ENCODE data around the gene ARFGEF2.
A peak's percentile ranks its signal among the peaks of the same experiment; 100 is the strongest.
"Not testable (repeated sequence)": the region's sequence is repeated elsewhere in the genome, so short reads cannot be mapped to it uniquely, and the experiment has no call there.

The ARFGEF2 gene

GRCh38 chr20:48921168-48921882 lies at the start of gene ARFGEF2:
Gene ARFGEF2 (plus strand): TSS chr20:48921711. CDS start chr20:48921890, 179 bp downstream.
- DNase-seq (ENCODE audit: low spot score) = peak; percentile 97

DNA sequence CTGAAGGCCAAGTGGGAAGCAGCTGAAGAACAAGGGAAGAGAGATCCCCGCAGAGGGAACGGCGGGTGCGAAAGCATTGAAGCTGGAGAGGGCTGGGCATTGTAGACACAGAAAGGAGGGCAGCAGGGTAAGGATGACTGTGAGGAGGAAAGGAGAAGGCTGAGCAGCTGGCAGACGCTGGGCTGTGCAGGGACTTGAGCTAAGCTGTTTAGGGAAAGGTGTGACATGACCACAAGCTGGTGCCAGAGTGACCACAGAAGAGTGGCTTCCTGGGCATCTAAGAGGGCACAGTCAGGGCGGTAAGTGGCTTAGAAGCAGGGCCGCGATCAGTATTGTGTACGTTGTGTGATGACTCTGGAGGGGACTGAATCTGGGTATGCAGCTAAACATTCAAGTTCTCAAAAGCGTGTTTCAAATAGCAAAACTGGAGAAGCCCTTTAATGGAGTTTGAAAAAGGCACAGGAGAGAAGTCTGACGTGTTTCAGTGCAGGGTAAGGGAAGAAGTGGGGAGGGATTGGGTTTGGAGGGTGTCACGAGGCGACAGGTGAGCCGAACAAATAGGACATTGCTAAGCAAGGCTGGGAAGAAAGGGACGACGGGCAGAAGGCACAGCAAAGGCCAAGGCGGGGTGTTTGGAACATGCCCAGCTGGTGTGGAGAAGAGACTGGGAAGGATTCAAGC lies 46.1 kb upstream of the ARFGEF2 start:
- DNase-seq (ENCODE audit: low spot score) = no peak

GRCh38 chr20:48875914-48876240 lies 45.6 kb upstream of the ARFGEF2 start:
- peak; percentile 66 for DNase-seq (ENCODE audit: low spot score)

DNA sequence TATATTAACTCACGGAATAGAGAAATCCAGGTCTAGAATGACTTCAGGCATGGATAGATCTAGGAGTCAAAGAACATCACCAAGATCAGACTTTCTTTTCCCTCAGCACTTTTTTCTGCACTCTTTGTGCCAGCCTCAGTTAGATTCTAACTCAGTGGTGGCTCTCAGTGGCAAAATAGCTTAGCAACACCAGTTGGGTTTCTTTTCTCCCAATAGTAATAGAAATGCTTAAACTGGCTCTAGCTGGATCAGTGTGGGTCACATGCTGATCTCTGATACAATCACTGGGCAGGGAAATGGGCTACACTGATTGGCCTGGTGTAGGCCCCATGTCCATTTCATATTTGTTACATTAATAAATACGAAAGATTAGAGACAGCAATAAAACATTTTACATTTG lies 44.2 kb upstream of the ARFGEF2 start:
- peak; percentile 56 for DNase-seq (ENCODE audit: low spot score)

GRCh38 chr20:48878534-48879248 lies 42.8 kb upstream of the ARFGEF2 start:
- DNase-seq (ENCODE audit: low spot score) = no peak

- no peak for DNase-seq (ENCODE audit: low spot score)
Observed at GRCh38 chr20:48879612-48880245, 41.8 kb upstream of the ARFGEF2 start.

- no peak for DNase-seq (ENCODE audit: low spot score)
Observed at GRCh38 chr20:48880331-48880730, 41.2 kb upstream of the ARFGEF2 start.

DNA sequence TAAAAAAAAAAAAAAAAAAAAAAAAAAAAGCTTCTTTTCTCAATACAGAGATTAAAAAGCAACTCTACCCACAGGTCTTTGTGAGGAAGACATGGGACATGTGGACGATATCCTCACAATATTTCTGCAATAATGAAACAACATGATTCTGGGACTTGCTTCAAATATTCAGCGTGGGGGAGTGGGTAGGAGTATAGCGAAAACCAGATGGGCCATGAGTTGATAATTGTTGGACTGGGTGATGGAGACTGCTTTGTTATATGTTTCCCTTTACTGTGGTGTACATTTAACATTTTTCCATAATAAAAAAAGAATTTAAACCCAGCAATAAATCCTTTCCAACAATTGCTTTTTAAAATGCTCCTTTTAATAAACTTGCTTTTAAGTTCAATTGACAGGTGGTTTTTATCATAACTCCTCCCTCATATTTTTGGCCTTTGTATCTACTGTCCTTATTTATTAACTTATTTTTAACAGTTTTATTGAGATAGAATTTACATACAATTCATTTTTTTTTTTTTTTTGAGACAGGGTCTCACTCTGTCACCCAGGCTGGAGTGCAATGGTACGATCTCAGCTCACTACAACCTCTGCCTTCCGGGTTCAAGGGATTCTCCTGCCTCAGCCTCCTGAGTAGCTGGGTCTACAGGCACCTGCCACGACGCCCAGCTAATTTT lies 40.4 kb upstream of the ARFGEF2 start:
- DNase-seq (ENCODE audit: low spot score) = no peak

- DNase-seq (ENCODE audit: low spot score) = no peak
Observed at GRCh38 chr20:48885237-48885636, 36.3 kb upstream of the ARFGEF2 start.

GRCh38 chr20:48886194-48886593 lies 35.3 kb upstream of the ARFGEF2 start:
- DNase-seq (ENCODE audit: low spot score) = no peak

DNA sequence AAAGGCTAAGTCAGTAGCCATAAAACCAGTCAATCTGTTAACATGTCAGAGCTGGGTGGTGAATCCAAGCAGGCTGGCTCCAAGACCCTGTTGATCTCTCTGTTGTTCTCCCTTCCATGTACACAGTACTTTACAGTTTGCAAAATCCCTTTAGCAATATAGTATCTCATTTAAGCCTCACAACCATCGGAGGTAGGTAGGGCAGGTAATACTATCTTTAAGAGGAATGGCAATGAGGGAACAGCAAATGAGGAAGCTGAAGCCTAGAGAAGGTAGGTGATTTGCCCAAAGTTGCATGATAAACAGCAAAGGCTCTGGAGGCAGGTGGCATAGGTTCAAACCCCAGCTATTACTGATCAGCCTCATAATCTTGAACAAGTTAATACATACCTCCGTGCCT lies 34.7 kb upstream of the ARFGEF2 start:
- DNase-seq (ENCODE audit: low spot score) = no peak

GRCh38 chr20:48888517-48888916 lies 33.0 kb upstream of the ARFGEF2 start:
- DNase-seq (ENCODE audit: low spot score) = not testable (repeated sequence)

GRCh38 chr20:48889140-48889790 lies 32.2 kb upstream of the ARFGEF2 start:
- DNase-seq (ENCODE audit: low spot score) = no peak

DNA sequence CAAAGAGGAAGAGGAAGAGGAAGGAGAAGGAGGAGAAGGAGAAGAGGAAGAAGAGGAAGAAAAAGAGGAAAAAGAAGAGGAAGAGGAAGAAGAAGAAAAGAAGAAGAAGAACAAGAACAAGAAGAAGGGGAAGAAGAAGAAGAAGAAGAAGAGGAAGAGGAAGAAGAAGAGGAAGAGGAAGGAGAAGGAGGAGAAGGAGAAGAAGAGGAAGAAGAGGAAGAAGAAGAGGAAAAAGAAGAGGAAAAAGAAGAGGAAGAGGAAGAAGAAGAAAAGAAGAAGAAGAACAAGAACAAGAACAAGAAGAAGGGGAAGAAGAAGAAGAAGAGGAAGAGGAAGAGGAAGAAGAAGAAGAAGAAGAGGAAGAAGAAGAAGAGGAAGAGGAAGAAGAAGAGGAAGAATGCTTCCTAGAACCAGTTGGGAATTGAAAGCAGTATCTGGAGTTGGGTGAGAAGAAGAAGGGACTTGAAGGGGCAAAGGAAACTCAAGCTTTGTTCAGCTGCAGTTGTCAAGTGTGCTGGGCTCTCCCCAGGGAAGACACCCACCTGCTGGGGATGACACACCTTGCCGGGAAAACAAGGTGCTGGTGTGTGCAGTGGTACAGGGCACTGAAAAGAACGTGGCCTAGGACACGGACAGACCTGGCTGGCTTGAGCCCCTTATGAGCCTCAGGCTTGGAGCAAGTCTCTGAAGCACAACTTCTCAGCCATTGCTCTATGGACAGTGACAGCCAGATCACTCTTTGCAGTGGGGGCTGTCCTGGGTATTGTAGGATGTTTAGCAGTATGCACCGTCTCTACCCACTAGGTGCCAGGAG lies 30.1 kb upstream of the ARFGEF2 start:
- DNase-seq (ENCODE audit: low spot score) = no peak

DNA sequence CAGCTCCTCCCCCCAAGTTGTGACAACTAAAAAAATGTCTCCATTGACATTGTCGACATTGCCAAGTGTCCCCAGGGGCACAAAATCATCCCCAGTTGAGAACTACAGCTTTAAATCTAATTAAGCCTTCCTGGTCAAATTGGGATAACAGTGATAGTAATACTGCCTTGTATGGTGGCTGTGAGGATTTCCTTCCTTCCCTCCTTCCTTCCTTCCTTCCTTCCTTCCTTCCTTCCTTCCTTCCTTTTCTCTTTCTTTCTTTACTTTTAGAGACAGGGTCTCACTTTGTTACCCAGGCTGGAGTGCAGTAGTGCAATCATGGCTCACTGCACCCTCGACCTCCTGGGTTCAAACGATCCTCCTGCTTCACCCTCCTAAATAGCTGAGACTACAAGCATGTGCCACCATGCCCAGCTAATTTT lies 29.5 kb upstream of the ARFGEF2 start:
- DNase-seq (ENCODE audit: low spot score) = no peak

DNA sequence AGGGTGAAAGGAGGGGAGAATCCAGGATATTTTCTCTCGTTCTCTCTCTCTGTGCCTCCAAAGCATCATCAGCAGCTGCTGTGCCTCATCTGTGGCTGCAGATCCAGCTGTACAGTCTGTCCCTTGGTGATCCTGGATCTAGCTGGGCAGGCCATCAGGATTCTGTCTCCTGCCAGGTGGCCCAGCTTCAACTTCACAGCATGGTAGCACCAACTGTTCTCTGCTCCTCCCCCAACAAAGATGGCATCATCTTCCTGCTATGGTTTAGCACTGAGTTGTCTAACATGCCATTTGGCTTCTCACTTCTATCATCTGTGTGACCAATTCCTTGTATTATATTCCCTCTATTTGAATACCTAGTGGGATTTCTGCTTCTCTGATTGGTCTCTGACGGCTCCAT lies 28.6 kb upstream of the ARFGEF2 start:
- no peak for DNase-seq (ENCODE audit: low spot score)

DNA sequence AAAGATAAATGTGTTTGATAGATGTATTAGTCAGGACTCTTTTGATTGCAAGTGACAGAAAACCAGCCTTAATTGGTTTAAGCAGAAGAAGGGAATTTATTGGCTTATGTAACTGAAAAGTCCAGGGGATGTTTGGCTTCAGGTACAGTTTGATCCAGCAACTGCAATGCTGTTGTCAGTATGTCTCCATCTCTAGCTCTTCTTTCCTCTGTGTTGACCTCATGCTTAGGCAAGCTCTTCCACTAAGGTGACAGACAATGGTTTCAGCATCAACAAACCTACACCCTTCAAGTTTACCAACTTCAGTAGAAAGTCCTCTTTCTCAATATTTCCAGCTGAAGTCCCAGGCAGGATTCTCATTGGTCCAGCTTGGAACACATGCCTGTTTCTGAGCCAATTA lies 28.1 kb upstream of the ARFGEF2 start:
- no peak for DNase-seq (ENCODE audit: low spot score)

GRCh38 chr20:48897305-48898010 lies 24.1 kb upstream of the ARFGEF2 start:
- DNase-seq (ENCODE audit: low spot score) = peak; percentile 83

GRCh38 chr20:48898210-48898609 lies 23.3 kb upstream of the ARFGEF2 start:
- DNase-seq (ENCODE audit: low spot score) = no peak

- no peak for DNase-seq (ENCODE audit: low spot score)
Observed at GRCh38 chr20:48898896-48899530, 22.5 kb upstream of the ARFGEF2 start.
